ENCODE measurements around the gene AMPH. TPM values are rescaled to one million over a fixed set of nuclear protein-coding genes. Genes with fewer than 3 reads are reported as not detected.

AMPH gene
- total and polyA plus RNA-seq, 2 of the 4 experiments (the other 2 are of a cell fraction), result 3.9 to 4.8 TPM

DNA sequence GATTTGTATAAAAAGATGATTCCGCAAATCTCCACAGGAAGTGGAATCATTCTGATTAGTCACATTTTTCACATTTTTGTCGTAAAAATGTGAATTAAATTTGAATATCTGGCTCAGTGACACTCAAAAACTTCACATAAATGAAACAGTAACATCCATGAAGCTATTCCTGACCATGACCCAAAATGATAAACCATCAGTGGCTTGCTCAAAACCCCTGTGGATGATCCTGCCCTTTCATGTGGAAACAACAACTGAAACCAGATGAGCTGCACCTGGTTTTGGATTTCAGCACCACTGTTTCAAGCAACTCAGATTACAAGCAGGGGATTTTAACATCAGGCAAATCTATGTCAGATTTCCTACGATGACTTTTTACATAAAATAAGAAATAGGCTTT, 80.3 kb downstream of the AMPH start:
- no peak overlapping the region for H2AFZ ChIP-seq (replicated peaks; ENCODE audit: low read length, poor library complexity)
- no peak overlapping the region for H2AK5ac ChIP-seq (ENCODE audit: low read depth, low read length)
- no peak overlapping the region for H2BK120ac ChIP-seq (ENCODE audit: low read depth, low read length)
- POLR2A ChIA-PET (ENCODE audit: unreplicated experiment), result no interaction called here
- CTCF ChIA-PET, result no interaction called here
- no peak overlapping the region for H3K18ac ChIP-seq (ENCODE audit: low read depth, low read length)
- no CpG with 5 or more reads among the region's 3 CpGs for WGBS, 2 experiments (ENCODE audit: extremely low coverage in 2 of 2, insufficient read length in 1 of 2)
- no peaks in the 10 kb centered on the region for H3K4me1 ChIP-seq (ENCODE audit: control insufficient read depth, insufficient read depth, low read length)
- H3K36me3 ChIP-seq (ENCODE audit: control insufficient read depth, insufficient read depth, low read length), result no peaks in the 10 kb centered on the region
- H3K23ac ChIP-seq (ENCODE audit: low read depth, low read length), result no peak overlapping the region
- H4K8ac ChIP-seq (ENCODE audit: low read depth in 2 of 2, low read length in 2 of 2), result no peak overlapping the region
- no TSS peak for BruUV-seq (replicated peaks)
- H3K9ac ChIP-seq (ENCODE audit: low read depth, low read length), result no peak overlapping the region
- no peaks in the 10 kb centered on the region for H3K9me1 ChIP-seq (ENCODE audit: insufficient read depth, low read length)
- H2AK9ac ChIP-seq (replicated peaks; ENCODE audit: low read depth, low read length, poor library complexity), result no peak overlapping the region
- H2BK20ac ChIP-seq (ENCODE audit: low read depth, low read length), result no peak overlapping the region
- H3K79me1 ChIP-seq (ENCODE audit: low read depth in 1 of 2, low read length in 2 of 2), result no peaks in the 10 kb centered on the region
- in situ Hi-C loops (cut with MboI; ENCODE audit: low sequenced_read_pairs) (no loop called here), intact Hi-C loops (cut with micrococcal nuclease) (no loop called here), dilution Hi-C loops (cut with HindIII; ENCODE audit: low sequenced_read_pairs, unreplicated experiment) (no loop called here)
- TF ChIP-seq, protein P1, sequence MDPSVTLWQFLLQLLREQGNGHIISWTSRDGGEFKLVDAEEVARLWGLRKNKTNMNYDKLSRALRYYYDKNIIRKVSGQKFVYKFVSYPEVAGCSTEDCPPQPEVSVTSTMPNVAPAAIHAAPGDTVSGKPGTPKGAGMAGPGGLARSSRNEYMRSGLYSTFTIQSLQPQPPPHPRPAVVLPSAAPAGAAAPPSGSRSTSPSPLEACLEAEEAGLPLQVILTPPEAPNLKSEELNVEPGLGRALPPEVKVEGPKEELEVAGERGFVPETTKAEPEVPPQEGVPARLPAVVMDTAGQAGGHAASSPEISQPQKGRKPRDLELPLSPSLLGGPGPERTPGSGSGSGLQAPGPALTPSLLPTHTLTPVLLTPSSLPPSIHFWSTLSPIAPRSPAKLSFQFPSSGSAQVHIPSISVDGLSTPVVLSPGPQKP (IDR thresholded peaks at IDR 0.05; ENCODE audit: borderline replicate concordance, low read depth, low read length), result no peak
- TF ChIP-seq RFX5 (IDR thresholded peaks at IDR 0.05; ENCODE audit: low read depth, low read length), result no peak
- no peak for TF ChIP-seq BHLHE40 (IDR thresholded peaks at IDR 0.05; ENCODE audit: low read depth, low read length)
- TF ChIP-seq NFE2L2 (IDR thresholded peaks at IDR 0.05; ENCODE audit: low read depth, low read length), result no peak
- TF ChIP-seq RAD21 (IDR thresholded peaks at IDR 0.05; ENCODE audit: low read length), result no peak
- TF ChIP-seq, protein P2, sequence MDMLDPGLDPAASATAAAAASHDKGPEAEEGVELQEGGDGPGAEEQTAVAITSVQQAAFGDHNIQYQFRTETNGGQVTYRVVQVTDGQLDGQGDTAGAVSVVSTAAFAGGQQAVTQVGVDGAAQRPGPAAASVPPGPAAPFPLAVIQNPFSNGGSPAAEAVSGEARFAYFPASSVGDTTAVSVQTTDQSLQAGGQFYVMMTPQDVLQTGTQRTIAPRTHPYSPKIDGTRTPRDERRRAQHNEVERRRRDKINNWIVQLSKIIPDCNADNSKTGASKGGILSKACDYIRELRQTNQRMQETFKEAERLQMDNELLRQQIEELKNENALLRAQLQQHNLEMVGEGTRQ (IDR thresholded peaks at IDR 0.05; ENCODE audit: low read depth, low read length), result no peak
- TF ChIP-seq MAFK (IDR thresholded peaks at IDR 0.05; ENCODE audit: low read depth, low read length), result no peak
- no peak for TF ChIP-seq MAZ (IDR thresholded peaks at IDR 0.05; ENCODE audit: borderline replicate concordance, low read depth, low read length)
- no peak for TF ChIP-seq CHD1 (IDR thresholded peaks at IDR 0.05; ENCODE audit: low read depth, low read length)
- TF ChIP-seq, protein P3, sequence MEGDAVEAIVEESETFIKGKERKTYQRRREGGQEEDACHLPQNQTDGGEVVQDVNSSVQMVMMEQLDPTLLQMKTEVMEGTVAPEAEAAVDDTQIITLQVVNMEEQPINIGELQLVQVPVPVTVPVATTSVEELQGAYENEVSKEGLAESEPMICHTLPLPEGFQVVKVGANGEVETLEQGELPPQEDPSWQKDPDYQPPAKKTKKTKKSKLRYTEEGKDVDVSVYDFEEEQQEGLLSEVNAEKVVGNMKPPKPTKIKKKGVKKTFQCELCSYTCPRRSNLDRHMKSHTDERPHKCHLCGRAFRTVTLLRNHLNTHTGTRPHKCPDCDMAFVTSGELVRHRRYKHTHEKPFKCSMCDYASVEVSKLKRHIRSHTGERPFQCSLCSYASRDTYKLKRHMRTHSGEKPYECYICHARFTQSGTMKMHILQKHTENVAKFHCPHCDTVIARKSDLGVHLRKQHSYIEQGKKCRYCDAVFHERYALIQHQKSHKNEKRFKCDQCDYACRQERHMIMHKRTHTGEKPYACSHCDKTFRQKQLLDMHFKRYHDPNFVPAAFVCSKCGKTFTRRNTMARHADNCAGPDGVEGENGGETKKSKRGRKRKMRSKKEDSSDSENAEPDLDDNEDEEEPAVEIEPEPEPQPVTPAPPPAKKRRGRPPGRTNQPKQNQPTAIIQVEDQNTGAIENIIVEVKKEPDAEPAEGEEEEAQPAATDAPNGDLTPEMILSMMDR (conservative IDR thresholded peaks at IDR 0.05; ENCODE audit: low read depth, low read length), result no peak
- TF ChIP-seq CEBPB (IDR thresholded peaks at IDR 0.05; ENCODE audit: low read depth, low read length), result no peak
- TF ChIP-seq SMC3 (IDR thresholded peaks at IDR 0.05; ENCODE audit: low read depth, low read length), result no peak
- TF ChIP-seq POLR2A (IDR thresholded peaks at IDR 0.05; ENCODE audit: low read depth, low read length), result no peak
- TF ChIP-seq MXI1 (IDR thresholded peaks at IDR 0.05; ENCODE audit: borderline replicate concordance, low read depth, low read length), result no peak
- no peak for TF ChIP-seq FOS (IDR thresholded peaks at IDR 0.05; ENCODE audit: low read depth, low read length)
- TF ChIP-seq RCOR1 (IDR thresholded peaks at IDR 0.05; ENCODE audit: insufficient replicate concordance, low read length), result no peak
- H4K20me1 ChIP-seq (ENCODE audit: insufficient read depth, low read length), result no peaks in the 10 kb centered on the region
- DNase-seq, result no peak
- H2BK5ac ChIP-seq (ENCODE audit: low read depth, low read length, poor library complexity, severe bottlenecking), result no peak overlapping the region
- no peaks in the 10 kb centered on the region for H3K27me3 ChIP-seq (ENCODE audit: control insufficient read depth, insufficient read depth, low read length)
- no peak overlapping the region for H3K14ac ChIP-seq (replicated peaks; ENCODE audit: low read depth, low read length)
- no peak overlapping the region for H3K27ac ChIP-seq (ENCODE audit: insufficient read depth, low read length)
- no peak overlapping the region for H2BK15ac ChIP-seq (ENCODE audit: low read depth, low read length)
- H3K4me2 ChIP-seq (ENCODE audit: low read depth, low read length), result no peak overlapping the region
- H4K5ac ChIP-seq (ENCODE audit: low read depth, low read length), result no peak overlapping the region
- no peak overlapping the region for H4K91ac ChIP-seq (ENCODE audit: insufficient read depth, low read depth, low read length)
- H3K4me3 ChIP-seq (ENCODE audit: insufficient read depth, low read depth, low read length), result no peak overlapping the region
- no peaks in the 10 kb centered on the region for H3K9me3 ChIP-seq (ENCODE audit: control insufficient read depth, insufficient read depth, low read length)
- H3K56ac ChIP-seq (ENCODE audit: extremely low read depth, insufficient read depth, low read length), result no peak overlapping the region
- H3K4ac ChIP-seq (ENCODE audit: low read depth, low read length), result no peak overlapping the region
- ATAC-seq (ENCODE audit: low read depth), result no peak
